ENCODE measurements around the gene MYO6. TPM values are rescaled to one million over a fixed set of nuclear protein-coding genes. Genes with fewer than 3 reads are reported as not detected.

The MYO6 gene
- total and polyA plus RNA-seq, 2 donors from 2014 or later = 32.0 to 114 TPM

DNA sequence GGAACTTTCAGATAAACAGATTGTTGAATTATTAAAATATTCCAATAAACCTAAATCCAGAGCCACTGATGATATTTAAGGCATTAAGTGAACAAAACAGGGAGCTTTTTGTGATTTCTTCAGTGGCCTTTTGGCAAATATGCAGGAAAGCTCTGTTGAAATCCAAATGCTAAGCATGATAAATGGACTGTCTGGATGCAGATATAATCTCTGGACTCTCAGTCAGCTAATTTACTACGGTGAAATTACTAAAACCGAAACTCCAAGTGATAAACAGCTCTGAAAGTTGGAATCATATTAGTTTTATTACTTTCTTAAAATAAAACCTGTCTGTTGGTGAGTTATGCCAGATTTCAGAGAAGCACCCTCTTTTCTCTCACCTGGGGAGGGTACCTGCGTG lies 203.1 kb downstream of the MYO6 start:
- TF ChIP-seq, protein P1, sequence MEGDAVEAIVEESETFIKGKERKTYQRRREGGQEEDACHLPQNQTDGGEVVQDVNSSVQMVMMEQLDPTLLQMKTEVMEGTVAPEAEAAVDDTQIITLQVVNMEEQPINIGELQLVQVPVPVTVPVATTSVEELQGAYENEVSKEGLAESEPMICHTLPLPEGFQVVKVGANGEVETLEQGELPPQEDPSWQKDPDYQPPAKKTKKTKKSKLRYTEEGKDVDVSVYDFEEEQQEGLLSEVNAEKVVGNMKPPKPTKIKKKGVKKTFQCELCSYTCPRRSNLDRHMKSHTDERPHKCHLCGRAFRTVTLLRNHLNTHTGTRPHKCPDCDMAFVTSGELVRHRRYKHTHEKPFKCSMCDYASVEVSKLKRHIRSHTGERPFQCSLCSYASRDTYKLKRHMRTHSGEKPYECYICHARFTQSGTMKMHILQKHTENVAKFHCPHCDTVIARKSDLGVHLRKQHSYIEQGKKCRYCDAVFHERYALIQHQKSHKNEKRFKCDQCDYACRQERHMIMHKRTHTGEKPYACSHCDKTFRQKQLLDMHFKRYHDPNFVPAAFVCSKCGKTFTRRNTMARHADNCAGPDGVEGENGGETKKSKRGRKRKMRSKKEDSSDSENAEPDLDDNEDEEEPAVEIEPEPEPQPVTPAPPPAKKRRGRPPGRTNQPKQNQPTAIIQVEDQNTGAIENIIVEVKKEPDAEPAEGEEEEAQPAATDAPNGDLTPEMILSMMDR (IDR thresholded peaks at IDR 0.05; ENCODE audit: borderline replicate concordance, extremely low read depth, insufficient read depth) = no peak

DNA sequence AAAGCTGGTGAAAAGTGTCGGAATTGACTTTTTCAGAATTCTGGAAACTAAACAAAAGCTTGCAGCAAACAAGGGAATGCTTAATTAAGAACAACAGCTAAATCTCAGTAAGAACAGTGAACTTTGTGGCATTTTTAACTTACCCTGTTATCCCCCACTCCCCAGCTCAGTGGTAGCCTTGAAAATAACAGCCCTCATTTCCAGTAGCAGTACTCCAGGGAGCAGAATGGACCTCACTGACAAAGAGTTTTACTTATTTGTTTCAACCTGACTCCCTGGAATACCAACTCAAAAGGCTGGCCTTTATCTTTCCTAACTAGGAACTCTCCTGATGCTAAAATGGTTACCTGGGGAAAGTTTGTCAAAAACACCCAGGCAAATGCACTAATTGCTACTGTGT lies 214.5 kb downstream of the MYO6 start:
- H3K4me3 ChIP-seq (ENCODE audit: low read length in 3 of 3) = no peak overlapping the region
- intact Hi-C loops (cut with DNase I) = no loop called here
- H3K27ac ChIP-seq (ENCODE audit: low read depth in 2 of 2, low read length in 2 of 2) = no peak overlapping the region
- DNase-seq (no peak), FAIRE-seq (no peak)
- TF ChIP-seq, protein P1 (IDR thresholded peaks at IDR 0.05; ENCODE audit: borderline replicate concordance, extremely low read depth, insufficient read depth) = no peak
- H3K36me3 ChIP-seq (ENCODE audit: control insufficient read depth in 2 of 3, insufficient read depth in 3 of 3, low read length in 3 of 3) = no peaks in the 10 kb centered on the region
- no peaks in the 10 kb centered on the region for H3K4me1 ChIP-seq (ENCODE audit: control insufficient read depth in 2 of 3, insufficient read depth in 2 of 3, low read depth in 1 of 3, low read length in 3 of 3)
- H3K27me3 ChIP-seq (ENCODE audit: control insufficient read depth, insufficient read depth, low read length) = no peaks in the 10 kb centered on the region
- H3K9ac ChIP-seq (ENCODE audit: low read length in 3 of 3) = no peak overlapping the region
- H3K9me3 ChIP-seq (ENCODE audit: control insufficient read depth in 2 of 3, insufficient read depth in 1 of 3, low read length in 3 of 3) = no peaks in the 10 kb centered on the region

More for the DNA sequence above, 203.1 kb downstream of the MYO6 start:
- no peak overlapping the region for H3K4me3 ChIP-seq (ENCODE audit: low read length in 3 of 3)
- DNase-seq (no peak), FAIRE-seq (no peak)
- no peaks in the 10 kb centered on the region for H3K36me3 ChIP-seq (ENCODE audit: control insufficient read depth in 2 of 3, insufficient read depth in 3 of 3, low read length in 3 of 3)
- H3K9ac ChIP-seq (ENCODE audit: low read length in 3 of 3) = no peak overlapping the region
- H3K27ac ChIP-seq (ENCODE audit: low read depth in 2 of 2, low read length in 2 of 2) = no peak overlapping the region
- intact Hi-C loops (cut with DNase I) = no loop called here
- no peaks in the 10 kb centered on the region for H3K27me3 ChIP-seq (ENCODE audit: control insufficient read depth, insufficient read depth, low read length)
- no peaks in the 10 kb centered on the region for H3K4me1 ChIP-seq (ENCODE audit: control insufficient read depth in 2 of 3, insufficient read depth in 2 of 3, low read depth in 1 of 3, low read length in 3 of 3)
- no peaks in the 10 kb centered on the region for H3K9me3 ChIP-seq (ENCODE audit: control insufficient read depth in 2 of 3, insufficient read depth in 1 of 3, low read length in 3 of 3)

DNA sequence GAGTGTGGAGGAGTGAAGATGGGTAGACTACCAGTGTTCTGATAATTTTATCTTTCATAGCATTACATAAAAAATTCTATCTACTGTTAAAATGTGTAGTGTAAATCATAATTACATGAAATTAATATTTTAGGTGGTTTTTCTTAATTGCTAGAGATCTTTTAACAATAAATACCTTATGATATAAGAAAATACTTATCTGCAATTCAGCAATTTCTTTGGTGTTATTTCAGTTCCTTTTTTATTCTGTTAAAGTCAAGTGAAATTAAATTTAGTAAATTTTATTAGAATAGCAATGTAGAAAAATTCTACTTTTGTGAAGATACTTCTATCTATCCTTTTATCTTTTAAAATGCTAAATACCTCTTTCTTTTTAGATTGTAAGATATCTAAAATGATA lies 219.1 kb downstream of the MYO6 start:
- Histone ChIP-seq H3K36me3 (ENCODE audit: control insufficient read depth in 2 of 3, insufficient read depth in 3 of 3, low read length in 3 of 3) (no peaks in the 10 kb centered on the region), H3K4me3 (ENCODE audit: low read length in 3 of 3) (no peak overlapping the region), H3K27me3 (ENCODE audit: control insufficient read depth, insufficient read depth, low read length) (no peaks in the 10 kb centered on the region), H3K9me3 (ENCODE audit: control insufficient read depth in 2 of 3, insufficient read depth in 1 of 3, low read length in 3 of 3) (no peaks in the 10 kb centered on the region), H3K27ac (ENCODE audit: low read depth in 2 of 2, low read length in 2 of 2) (no peak overlapping the region), H3K9ac (ENCODE audit: low read length in 3 of 3) (no peak overlapping the region), H3K4me1 (ENCODE audit: control insufficient read depth in 2 of 3, insufficient read depth in 2 of 3, low read depth in 1 of 3, low read length in 3 of 3) (peaks cover 0 to 3% (median 0%) of the 10 kb centered on the region in 3 donors)
- DNase-seq (no peak), FAIRE-seq (peak; percentile 51)
- TF ChIP-seq, protein P1 (IDR thresholded peaks at IDR 0.05; ENCODE audit: borderline replicate concordance, extremely low read depth, insufficient read depth) = no peak
- intact Hi-C loops (cut with DNase I) = no loop called here

Other genes starting within 250 kb of the MYO6 start
- gene SENP6, start 147.4 kb upstream of the MYO6 start, total RNA-seq = 99.3 TPM
- 28.8 TPM for gene SENP6, start 147.4 kb upstream of the MYO6 start, polyA plus RNA-seq (ENCODE audit: insufficient read depth, low read depth, low replicate concordance)

Measured in kidney (tissue), 14 donors.